Measurements from ENCODE around the gene TRIM39.
"Not testable (repeated sequence)": the region's sequence is repeated elsewhere in the genome, so short reads cannot be mapped to it uniquely, and the experiment has no call there.

The TRIM39 gene

GRCh38 chr6:30369280-30369679 lies 42.6 kb downstream of the TRIM39 start:
- not testable (repeated sequence) for DNase-seq

DNA sequence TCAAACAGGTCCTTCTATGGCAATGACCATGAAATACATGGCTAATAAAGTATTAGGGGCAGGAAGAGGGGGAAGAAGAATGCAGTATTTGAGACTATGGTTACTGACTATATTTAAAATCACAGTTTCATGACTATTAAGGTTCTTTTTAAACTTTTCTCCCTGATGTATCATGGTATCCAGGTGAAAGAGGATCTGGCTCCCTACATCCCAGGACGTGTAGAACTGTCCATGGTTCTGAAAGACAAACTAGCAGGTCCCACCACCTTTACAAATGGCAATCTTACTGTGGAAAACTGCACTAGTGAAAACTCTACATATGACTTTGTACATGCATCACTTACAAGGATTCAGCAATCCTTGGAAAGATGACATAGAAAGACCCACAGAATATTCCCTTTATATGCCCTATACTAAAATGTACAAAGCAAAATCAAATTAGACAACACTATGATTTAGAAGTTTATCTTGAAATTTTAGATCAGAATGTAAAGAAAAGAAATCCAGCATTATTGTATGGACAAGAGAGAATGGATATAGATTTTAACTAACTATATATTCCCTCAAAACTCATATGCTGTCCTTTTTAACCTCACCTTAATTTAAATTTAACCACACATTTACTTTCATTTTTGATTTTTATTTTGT lies 51.7 kb downstream of the TRIM39 start:
- DNase-seq, result no peak

GRCh38 chr6:30380464-30380863 lies 53.7 kb downstream of the TRIM39 start:
- no peak for DNase-seq

DNA sequence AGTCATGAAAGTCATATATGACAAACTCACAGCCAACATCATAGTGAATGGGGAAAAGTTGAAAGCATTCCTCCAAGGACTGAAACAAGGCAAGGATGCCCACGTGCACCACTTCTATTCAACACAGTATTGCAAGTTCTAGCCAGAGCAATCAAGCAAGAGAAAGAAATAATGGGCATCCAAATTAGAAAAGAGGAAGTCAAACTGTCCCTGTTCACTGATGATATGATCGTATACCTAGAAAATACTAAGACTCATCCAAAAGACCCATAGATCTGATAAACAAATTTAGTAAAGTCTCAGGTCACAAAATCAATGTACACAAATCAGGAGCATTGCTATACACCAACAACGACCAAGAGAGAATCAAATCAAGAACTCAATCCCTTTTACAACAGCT lies 59.4 kb downstream of the TRIM39 start:
- no peak for DNase-seq

GRCh38 chr6:30391240-30391639 lies 64.5 kb downstream of the TRIM39 start:
- no peak for DNase-seq
